ENCODE measurements around the gene RFC4.

DNA sequence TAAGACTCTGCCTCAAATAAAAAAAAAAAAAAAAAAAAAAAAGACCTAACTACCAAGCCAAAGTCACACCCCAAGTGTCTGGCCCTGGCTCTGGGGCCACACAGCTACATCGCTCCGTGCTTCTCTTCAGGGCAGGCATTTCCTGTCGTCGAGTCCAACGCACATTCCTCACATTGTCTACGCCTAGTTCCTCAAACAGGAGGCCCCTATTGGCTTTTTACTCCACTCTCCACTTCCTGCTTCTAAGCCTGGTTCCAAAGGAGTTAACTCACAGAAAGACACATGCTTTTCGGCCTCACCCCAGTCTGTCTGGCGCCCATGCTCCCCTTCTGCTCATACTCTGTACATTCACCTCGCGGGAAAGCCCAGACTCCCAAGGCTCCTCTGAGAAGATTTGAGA, 60.3 kb downstream of the RFC4 start:
- TF ChIP-seq, protein P1, sequence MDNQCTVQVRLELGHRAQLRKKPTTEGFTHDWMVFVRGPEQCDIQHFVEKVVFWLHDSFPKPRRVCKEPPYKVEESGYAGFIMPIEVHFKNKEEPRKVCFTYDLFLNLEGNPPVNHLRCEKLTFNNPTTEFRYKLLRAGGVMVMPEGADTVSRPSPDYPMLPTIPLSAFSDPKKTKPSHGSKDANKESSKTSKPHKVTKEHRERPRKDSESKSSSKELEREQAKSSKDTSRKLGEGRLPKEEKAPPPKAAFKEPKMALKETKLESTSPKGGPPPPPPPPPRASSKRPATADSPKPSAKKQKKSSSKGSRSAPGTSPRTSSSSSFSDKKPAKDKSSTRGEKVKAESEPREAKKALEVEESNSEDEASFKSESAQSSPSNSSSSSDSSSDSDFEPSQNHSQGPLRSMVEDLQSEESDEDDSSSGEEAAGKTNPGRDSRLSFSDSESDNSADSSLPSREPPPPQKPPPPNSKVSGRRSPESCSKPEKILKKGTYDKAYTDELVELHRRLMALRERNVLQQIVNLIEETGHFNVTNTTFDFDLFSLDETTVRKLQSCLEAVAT (IDR thresholded peaks at IDR 0.05) = no peak
- TF ChIP-seq CBX2 (IDR thresholded peaks at IDR 0.05; ENCODE audit: insufficient read depth, low read length, poor library complexity, severe bottlenecking) = no peak

Data from K562 (cell line).